ENCODE measurements around the gene ANKRD42. TPM values are rescaled to one million over a fixed set of nuclear protein-coding genes. Genes with fewer than 3 reads are reported as not detected.
"Not testable (repeated sequence)": the region's sequence is repeated elsewhere in the genome, so short reads cannot be mapped to it uniquely, and the experiment has no call there.

The ANKRD42 gene
- total RNA-seq, 1 donor from 2014 or later, result 24.5 TPM

- no peak for DNase-seq (ENCODE audit: low spot score)
Observed at GRCh38 chr11:83172551-83172950, 21.0 kb upstream of the ANKRD42 start.

- no peak for DNase-seq (ENCODE audit: low spot score)
Observed at GRCh38 chr11:83174008-83174407, 19.5 kb upstream of the ANKRD42 start.

GRCh38 chr11:83175815-83176214 lies 17.7 kb upstream of the ANKRD42 start:
- DNase-seq (ENCODE audit: low spot score), result no peak

- DNase-seq (ENCODE audit: low spot score), result no peak
Observed at GRCh38 chr11:83181815-83182214, 11.7 kb upstream of the ANKRD42 start.

GRCh38 chr11:83185767-83186166 lies 7.7 kb upstream of the ANKRD42 start:
- no peak for DNase-seq (ENCODE audit: low spot score)

- no peak for DNase-seq (ENCODE audit: low spot score)
Observed at GRCh38 chr11:83187465-83187864, 6.0 kb upstream of the ANKRD42 start.

GRCh38 chr11:83191491-83191890 lies 2.0 kb upstream of the ANKRD42 start:
- DNase-seq (ENCODE audit: low spot score), result no peak

- no peak for DNase-seq (ENCODE audit: low spot score)
Observed at GRCh38 chr11:83191986-83192385, 1.5 kb upstream of the ANKRD42 start.

- no peak for DNase-seq (ENCODE audit: low spot score)
Observed at GRCh38 chr11:83192606-83193245, 786 bp upstream of the ANKRD42 start.

GRCh38 chr11:83194281-83195142 lies 1.0 kb downstream of the ANKRD42 start:
- peak; percentile 34 for DNase-seq (ENCODE audit: low spot score)

GRCh38 chr11:83195143-83195466 lies 1.6 kb downstream of the ANKRD42 start:
- DNase-seq (ENCODE audit: low spot score), result no peak

- no peak for DNase-seq (ENCODE audit: low spot score)
Observed at GRCh38 chr11:83195649-83196048, 2.1 kb downstream of the ANKRD42 start.

GRCh38 chr11:83200035-83200434 lies 6.5 kb downstream of the ANKRD42 start:
- no peak for DNase-seq (ENCODE audit: low spot score)

GRCh38 chr11:83205608-83206185 lies 12.2 kb downstream of the ANKRD42 start:
- DNase-seq (ENCODE audit: low spot score), result no peak

- DNase-seq (ENCODE audit: low spot score), result no peak
Observed at GRCh38 chr11:83206221-83206620, 12.7 kb downstream of the ANKRD42 start.

- not testable (repeated sequence) for DNase-seq (ENCODE audit: low spot score)
Observed at GRCh38 chr11:83206771-83207382, 13.4 kb downstream of the ANKRD42 start.

- DNase-seq (ENCODE audit: low spot score), result no peak
Observed at GRCh38 chr11:83219095-83219494, 25.6 kb downstream of the ANKRD42 start.

- DNase-seq (ENCODE audit: low spot score), result no peak
Observed at GRCh38 chr11:83220260-83220659, 26.7 kb downstream of the ANKRD42 start.

- no peak for DNase-seq (ENCODE audit: low spot score)
Observed at GRCh38 chr11:83221694-83222093, 28.2 kb downstream of the ANKRD42 start.

GRCh38 chr11:83222499-83222898 lies 29.0 kb downstream of the ANKRD42 start:
- DNase-seq (ENCODE audit: low spot score), result no peak

- DNase-seq (ENCODE audit: low spot score), result no peak
Observed at GRCh38 chr11:83223457-83223856, 29.9 kb downstream of the ANKRD42 start.

- no peak for DNase-seq (ENCODE audit: low spot score)
Observed at GRCh38 chr11:83235825-83236224, 42.3 kb downstream of the ANKRD42 start.

- DNase-seq (ENCODE audit: low spot score), result no peak
Observed at GRCh38 chr11:83238111-83238510, 44.6 kb downstream of the ANKRD42 start.

Data from mucosa of gallbladder (tissue), 1 donor.